ENCODE results near the gene PLA2G4D. TPM values are rescaled to one million over a fixed set of nuclear protein-coding genes. Genes with fewer than 3 reads are reported as not detected.

The PLA2G4D gene
- total RNA-seq, 4 donors from 2014 or later: not detected

DNA sequence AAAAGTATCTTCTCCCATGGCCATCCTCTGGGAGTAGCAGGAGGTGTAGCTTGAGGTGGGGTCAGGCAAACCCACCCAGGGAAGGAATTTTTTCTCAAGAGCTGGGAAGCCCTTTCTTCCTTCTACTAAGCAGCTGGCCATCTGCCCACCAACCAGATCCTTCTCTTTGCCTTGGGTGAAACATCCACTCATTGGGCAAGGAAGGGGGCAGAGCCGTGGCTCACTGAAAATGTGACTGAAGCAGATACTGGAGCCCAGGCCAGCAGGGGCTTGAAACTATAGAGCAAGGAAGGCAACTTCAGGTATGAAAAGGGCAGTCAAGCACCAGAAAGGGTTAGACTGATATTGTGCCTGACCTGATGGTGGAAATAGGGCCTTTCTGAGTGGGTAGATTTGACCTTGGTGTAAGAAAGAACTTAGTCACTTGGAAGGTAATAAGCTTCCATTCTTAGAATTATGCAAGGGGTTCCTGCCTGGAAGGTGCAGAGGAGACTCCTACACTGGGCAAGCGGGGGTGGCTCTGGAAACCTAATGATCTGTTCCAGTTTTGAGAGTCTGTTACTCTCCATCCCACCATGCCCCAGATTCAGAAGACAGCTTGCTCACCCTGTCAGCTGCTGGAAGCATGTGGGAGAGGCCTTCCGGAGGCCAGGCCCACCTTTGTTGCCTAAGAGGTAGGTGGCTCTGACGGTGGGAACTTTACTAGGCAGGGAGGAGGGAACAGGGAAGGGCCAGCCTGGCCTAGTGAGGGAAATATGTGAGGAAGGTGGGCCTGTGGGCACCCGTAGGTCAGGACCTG lies 51.6 kb downstream of the PLA2G4D start:
- Histone ChIP-seq H3K27me3 (no peaks in the 10 kb centered on the region), H3K36me3 (no peaks in the 10 kb centered on the region), H3K27ac (no peak overlapping the region), H3K4me1 (no peaks in the 10 kb centered on the region), H3K9me3 (no peaks in the 10 kb centered on the region), H3K4me3 (no peak overlapping the region)
- TF ChIP-seq, protein P1, sequence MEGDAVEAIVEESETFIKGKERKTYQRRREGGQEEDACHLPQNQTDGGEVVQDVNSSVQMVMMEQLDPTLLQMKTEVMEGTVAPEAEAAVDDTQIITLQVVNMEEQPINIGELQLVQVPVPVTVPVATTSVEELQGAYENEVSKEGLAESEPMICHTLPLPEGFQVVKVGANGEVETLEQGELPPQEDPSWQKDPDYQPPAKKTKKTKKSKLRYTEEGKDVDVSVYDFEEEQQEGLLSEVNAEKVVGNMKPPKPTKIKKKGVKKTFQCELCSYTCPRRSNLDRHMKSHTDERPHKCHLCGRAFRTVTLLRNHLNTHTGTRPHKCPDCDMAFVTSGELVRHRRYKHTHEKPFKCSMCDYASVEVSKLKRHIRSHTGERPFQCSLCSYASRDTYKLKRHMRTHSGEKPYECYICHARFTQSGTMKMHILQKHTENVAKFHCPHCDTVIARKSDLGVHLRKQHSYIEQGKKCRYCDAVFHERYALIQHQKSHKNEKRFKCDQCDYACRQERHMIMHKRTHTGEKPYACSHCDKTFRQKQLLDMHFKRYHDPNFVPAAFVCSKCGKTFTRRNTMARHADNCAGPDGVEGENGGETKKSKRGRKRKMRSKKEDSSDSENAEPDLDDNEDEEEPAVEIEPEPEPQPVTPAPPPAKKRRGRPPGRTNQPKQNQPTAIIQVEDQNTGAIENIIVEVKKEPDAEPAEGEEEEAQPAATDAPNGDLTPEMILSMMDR (IDR thresholded peaks at IDR 0.05): no peak
- TF ChIP-seq POLR2A (IDR thresholded peaks at IDR 0.05): no peak
- no peak for DNase-seq

DNA sequence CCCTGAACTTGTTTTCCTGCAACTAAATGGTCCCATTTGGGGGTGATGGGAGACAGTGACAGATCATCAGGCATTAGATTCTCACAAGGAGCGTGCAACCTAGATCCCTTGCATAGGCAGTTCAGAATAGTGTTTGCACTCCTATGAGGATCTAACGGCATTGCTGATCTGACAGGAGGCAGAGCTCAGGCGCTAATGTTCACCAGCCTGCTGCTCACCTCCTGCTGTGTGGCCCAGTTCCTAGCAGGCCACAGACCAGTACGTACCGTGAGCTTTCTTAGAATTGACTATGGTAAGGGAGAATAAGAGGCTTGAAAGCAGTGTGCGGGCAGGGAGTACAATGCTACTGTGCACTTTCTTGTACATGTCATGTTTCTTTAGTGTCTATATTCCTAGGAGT lies 56.0 kb downstream of the PLA2G4D start:
- Histone ChIP-seq H3K4me3 (no peak overlapping the region), H3K27ac (no peak overlapping the region), H3K27me3 (no peaks in the 10 kb centered on the region), H3K9me3 (no peaks in the 10 kb centered on the region), H3K4me1 (peaks cover 0 to 7% (median 0%) of the 10 kb centered on the region in 4 donors), H3K36me3 (no peaks in the 10 kb centered on the region)
- TF ChIP-seq, protein P1 (IDR thresholded peaks at IDR 0.05): no peak
- TF ChIP-seq POLR2A (IDR thresholded peaks at IDR 0.05): no peak
- DNase-seq: no peak

DNA sequence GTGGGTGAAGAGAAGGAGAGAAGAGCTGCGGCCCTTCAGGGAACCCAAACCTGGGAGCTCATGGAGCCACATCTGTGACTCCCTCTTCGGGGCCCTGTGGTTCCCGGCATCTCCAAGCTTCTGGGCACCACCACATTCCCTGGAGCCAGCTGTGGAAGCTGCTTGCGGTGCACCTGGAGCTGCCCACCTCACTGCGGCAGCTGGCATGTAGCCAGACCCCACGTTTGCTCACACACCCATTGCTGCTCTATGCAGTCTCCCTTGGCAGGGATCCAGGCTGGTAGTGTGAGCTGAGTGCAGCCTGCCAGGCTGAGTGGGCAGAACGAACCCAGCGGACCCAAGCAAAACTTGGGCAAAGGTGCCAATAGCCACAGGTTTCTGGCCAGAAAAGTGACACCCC lies 56.7 kb downstream of the PLA2G4D start:
- no peaks in the 10 kb centered on the region for H3K27me3 ChIP-seq
- H3K4me1 ChIP-seq: peaks cover 0 to 7% (median 0%) of the 10 kb centered on the region in 4 donors
- DNase-seq: peak in 1 of 3 donors; percentile 57
- no peak overlapping the region for H3K27ac ChIP-seq
- no peaks in the 10 kb centered on the region for H3K36me3 ChIP-seq
- TF ChIP-seq, protein P1 (IDR thresholded peaks at IDR 0.05): no peak
- TF ChIP-seq POLR2A (IDR thresholded peaks at IDR 0.05): no peak
- no peak overlapping the region for H3K4me3 ChIP-seq
- no peaks in the 10 kb centered on the region for H3K9me3 ChIP-seq

GRCh38 chr15:42036966-42037365 lies 57.4 kb downstream of the PLA2G4D start:
- TF ChIP-seq POLR2A (IDR thresholded peaks at IDR 0.05): no peak
- TF ChIP-seq, protein P1 (IDR thresholded peaks at IDR 0.05): no peak
- Histone ChIP-seq H3K27me3 (no peaks in the 10 kb centered on the region), H3K36me3 (no peaks in the 10 kb centered on the region), H3K27ac (no peak overlapping the region), H3K4me1 (peaks cover 0 to 7% (median 0%) of the 10 kb centered on the region in 4 donors), H3K4me3 (no peak overlapping the region), H3K9me3 (no peaks in the 10 kb centered on the region)
- no peak for DNase-seq

- no peak overlapping the region for H3K4me3 ChIP-seq
- no peak overlapping the region for H3K27ac ChIP-seq
- no peak for DNase-seq
- no peaks in the 10 kb centered on the region for H3K9me3 ChIP-seq
- H3K4me1 ChIP-seq: peaks cover 0 to 7% (median 0%) of the 10 kb centered on the region in 4 donors
- TF ChIP-seq, protein P1 (IDR thresholded peaks at IDR 0.05): no peak
- TF ChIP-seq POLR2A (IDR thresholded peaks at IDR 0.05): no peak
- H3K36me3 ChIP-seq: no peaks in the 10 kb centered on the region
- H3K27me3 ChIP-seq: no peaks in the 10 kb centered on the region
Observed at GRCh38 chr15:42036112-42036905, 58.1 kb downstream of the PLA2G4D start.
